HG03354 (cell line): ENCODE results near the gene PALM.
"Not testable (repeated sequence)": the region's sequence is repeated elsewhere in the genome, so short reads cannot be mapped to it uniquely, and the experiment has no call there.

Experiments used
- ATAC-seq: cut with Tn5 transposase; IDR thresholded peaks from one replicate; pipeline ENCODE4 v1.9.1; 2021; ENCODE audit warnings: mild to moderate bottlenecking; ENCODE audit not compliant: unreplicated experiment, poor library complexity, severe bottlenecking

Gene PALM

GRCh38 chr19:708154-709143 is at the start of gene PALM:
PALM (plus strand) TSS chr19:708935; CDS start chr19:709147, 212 bp downstream.
- no peak for ATAC-seq

- ATAC-seq: no peak
Observed at GRCh38 chr19:660793-661426, 47.8 kb upstream of the PALM start.

GRCh38 chr19:661427-662196 is 47.1 kb upstream of the PALM start:
- ATAC-seq: no peak

- peak; percentile 20 for ATAC-seq
Observed at GRCh38 chr19:662207-662961, 46.4 kb upstream of the PALM start.

- ATAC-seq: peak; percentile 64
Observed at GRCh38 chr19:662962-663681, 45.6 kb upstream of the PALM start, which contains the start of gene RNF126. RNF126 (minus strand) TSS chr19:663214; CDS start chr19:663121, 93 bp downstream.

GRCh38 chr19:663682-664117 is 45.0 kb upstream of the PALM start:
- no peak for ATAC-seq

GRCh38 chr19:664913-665443 is 43.8 kb upstream of the PALM start:
- ATAC-seq: no peak

- not testable (repeated sequence) for ATAC-seq
Observed at GRCh38 chr19:666985-667573, 41.7 kb upstream of the PALM start.

GRCh38 chr19:668675-669434 is 39.9 kb upstream of the PALM start:
- ATAC-seq: not testable (repeated sequence)

- no peak for ATAC-seq
Observed at GRCh38 chr19:670609-671075, 38.1 kb upstream of the PALM start.

GRCh38 chr19:674282-675151 is 34.2 kb upstream of the PALM start:
- no peak for ATAC-seq

GRCh38 chr19:676007-676338 is 32.8 kb upstream of the PALM start:
- ATAC-seq: no peak

GRCh38 chr19:676339-677105 is 32.2 kb upstream of the PALM start, which contains the start of gene FSTL3:
FSTL3 (plus strand) TSS chr19:676392; CDS start chr19:676424, 32 bp downstream.
- no peak for ATAC-seq

GRCh38 chr19:677201-677600 is 31.5 kb upstream of the PALM start:
- no peak for ATAC-seq

GRCh38 chr19:677601-678436 is 30.9 kb upstream of the PALM start:
- ATAC-seq: no peak
